Hematopoietic multipotent progenitor cell treated with erythropoietin and hydrocortisone succinate and interleukin-3 and kit ligand, for 6 days (in vitro differentiated cells): ENCODE results near the gene SIPA1L2.
A peak's percentile ranks its signal among the peaks of the same experiment; 100 is the strongest.
"Not testable (repeated sequence)": the region's sequence is repeated elsewhere in the genome, so short reads cannot be mapped to it uniquely, and the experiment has no call there.

Experiments used
- DNase-seq: peaks from one replicate; pipeline ENCODE4 v3.0.0-alpha.2; 2015

SIPA1L2 gene

DNA sequence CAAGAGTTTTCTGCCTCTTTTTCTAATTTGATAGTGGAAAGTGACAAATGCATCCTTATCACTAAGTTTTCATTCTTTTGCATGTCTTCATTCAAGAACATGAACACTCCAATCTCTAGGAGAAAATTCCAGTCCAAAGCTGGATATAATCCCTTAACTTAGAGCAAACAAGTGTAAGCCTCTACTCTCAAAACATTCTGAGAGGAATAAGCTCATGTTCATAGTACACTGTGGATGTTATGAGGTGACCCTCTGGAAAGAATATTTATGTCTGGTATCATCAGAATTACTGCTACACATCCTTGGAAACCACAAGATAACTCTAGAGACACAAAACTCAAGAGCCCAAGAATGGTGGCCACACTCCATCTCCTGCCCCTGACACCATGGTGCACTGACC, 15.1 kb downstream of the SIPA1L2 start:
- no peak for DNase-seq

DNA sequence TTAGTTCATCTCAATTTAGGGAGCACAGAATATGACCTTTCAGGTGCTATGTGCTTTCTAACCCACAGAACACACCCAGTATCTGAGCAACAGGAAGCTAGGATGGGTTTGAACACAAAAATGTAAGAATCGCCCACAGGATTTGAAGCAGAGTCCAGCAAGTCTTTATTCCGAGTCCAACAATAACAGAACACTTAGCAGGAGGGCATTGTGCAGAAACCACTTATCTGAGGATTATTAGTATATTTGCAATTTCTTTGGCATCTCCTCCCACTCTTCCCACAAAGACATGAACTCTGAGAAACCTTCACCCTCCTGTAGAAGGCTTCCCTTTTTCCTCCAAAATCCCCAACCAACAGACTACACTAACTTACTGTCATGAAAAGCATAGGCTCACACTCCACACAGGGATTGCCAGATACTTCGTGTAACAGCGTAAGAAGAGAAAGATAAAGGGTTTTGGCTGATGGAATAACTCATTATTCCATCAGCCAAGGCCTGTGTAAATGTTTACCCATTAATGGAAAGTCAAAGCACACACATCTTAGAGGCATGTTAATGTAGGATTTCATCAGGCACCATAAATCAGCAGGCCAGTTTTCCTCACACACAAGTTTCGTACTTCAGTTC, 16.1 kb downstream of the SIPA1L2 start:
- DNase-seq: no peak

DNA sequence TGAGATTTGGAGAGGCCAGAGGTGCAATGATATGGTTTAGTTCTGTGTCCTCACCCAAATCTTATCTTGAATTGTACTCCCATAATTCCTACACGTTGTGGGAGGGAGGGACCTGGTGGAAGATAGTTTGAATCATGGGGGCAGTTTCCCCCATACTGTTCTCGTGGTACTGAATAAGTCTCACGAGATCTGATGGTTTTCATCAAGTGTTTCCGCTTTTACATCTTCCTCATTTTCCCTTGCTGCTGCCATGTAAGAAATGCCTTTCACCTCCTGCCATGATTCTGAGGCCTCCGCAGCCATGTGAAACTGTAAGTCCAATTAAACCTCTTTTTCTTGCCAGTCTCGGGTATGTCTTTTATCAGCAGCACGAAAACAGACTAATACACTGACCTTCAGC, 17.1 kb downstream of the SIPA1L2 start:
- not testable (repeated sequence) for DNase-seq

DNA sequence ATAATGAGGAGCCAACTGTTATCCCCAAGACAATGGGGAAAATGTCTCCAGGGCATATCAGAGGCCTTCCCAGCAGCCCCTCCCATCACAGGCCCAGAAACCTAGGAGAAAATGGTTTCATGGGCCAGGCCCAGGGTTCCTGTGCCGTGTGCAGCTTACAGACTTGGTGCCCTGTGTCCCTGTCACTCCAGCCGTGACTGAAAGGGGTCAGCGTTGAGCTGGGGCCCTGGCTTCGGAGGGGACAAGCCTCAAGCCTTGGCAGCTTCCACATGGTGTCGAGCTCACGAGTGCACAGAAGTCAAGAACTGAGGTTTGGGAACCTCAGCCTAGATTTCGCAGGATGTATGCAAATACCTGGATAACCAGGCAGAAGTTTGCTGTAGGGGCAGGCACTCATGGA, 18.1 kb downstream of the SIPA1L2 start:
- no peak for DNase-seq

DNA sequence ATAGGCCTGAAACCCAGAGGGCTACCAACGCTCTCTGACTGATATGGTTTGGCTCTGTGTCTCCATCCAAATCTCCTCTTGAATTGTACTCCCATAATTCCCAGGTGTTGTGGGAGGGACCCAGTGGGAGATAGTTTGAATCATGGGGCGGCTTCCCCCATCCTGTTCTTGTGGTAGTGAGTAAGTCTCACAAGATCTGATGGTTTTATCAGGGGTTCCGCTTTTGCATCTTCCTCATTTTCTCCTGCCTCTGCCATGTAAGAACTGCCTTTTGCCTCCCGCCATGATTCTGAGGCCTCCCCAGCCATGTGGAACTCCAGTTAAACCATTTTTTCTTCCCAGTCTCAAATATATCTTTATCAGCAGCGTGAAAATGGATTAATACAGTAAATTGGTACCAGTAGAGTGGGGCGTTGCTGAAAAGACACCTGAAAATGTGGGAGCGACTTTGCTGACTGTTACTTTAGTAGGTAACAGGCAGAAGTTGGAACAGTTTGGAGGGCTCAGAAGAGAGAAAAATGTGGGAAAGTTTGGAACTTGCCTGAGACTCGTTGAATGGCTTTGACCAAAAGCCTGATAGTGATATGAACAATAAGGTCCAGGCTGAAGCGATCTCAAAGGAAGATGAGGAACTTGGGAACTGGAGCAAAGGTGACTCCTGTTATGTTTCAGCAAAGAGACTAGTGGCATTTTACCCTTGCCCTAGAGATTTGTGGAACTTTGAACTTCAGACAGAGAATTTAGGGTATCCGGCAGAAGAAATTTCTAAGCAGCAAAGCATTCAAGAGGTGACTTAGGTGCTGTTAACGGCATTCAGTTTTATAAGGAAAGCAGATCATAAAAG, 18.8 kb downstream of the SIPA1L2 start:
- DNase-seq: peak; percentile 19

DNA sequence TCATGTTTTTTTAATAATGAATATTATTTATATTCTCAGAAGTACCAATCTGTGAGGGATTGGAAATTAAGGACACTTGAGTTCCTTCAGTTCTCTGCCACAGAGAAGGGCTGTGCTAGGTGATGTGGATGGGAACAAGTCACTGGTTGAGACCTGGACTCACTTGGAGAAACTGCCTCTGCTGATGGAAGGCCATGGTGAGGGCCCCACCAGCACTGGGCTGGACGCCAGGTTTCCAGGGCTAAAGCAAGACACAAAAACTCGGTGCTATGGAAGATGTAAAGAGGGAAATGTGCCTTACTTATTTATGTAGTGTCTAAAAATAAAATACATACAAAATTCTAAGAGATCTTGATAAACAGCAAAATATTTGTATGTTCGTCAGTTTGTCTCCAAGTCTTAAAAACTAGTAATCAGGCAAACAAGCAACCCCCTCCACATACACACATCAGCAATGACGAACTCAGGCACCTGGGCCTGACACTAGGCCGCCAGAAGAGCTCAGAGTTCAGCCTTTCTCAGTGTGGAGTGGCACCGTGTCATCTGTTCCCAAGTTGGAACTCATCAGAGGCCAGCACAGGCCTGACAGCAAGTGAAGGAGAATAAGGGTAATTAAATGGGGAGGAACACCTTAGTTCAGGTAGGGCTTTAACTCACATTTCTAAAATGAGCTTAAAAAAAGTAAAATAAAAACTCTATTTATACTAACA, 19.6 kb downstream of the SIPA1L2 start:
- DNase-seq: no peak

DNA sequence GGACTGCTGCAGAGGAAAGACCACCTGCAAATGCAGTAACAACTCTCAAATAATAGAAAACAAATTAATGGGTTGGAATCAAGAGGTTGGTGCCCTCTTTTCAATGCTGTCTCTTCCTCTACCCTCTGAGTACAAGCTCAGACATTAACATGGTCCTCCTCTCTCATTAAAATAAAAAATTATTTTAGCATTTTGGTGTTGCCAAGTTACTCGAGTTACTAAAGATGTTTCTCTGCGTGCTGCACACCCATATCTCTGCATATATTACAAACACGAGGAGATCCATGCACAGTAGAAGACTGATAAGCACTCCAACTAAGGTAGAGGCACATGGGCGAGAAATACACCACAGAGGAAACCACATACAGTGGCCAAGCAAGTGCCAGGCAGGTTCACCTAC, 21.5 kb downstream of the SIPA1L2 start:
- DNase-seq: no peak

DNA sequence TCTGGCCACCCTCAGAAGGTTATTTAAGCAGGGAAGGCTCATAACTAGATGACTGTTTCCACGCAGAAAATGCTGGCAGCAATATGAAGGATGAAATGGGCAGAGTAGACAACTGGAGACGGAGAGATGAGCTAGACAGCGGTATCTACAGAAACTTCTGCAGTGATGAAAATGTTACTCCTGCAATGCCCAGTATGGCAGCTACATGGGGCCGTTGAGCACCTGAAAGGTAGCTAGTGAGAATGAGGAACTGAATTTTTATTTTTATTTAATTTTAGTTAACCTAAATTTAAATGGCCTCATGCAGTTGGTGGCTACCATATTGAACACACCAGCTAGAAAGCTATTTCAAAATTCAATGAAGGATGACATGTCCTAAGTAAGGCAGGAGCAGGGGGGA, 27.3 kb downstream of the SIPA1L2 start:
- DNase-seq: no peak

DNA sequence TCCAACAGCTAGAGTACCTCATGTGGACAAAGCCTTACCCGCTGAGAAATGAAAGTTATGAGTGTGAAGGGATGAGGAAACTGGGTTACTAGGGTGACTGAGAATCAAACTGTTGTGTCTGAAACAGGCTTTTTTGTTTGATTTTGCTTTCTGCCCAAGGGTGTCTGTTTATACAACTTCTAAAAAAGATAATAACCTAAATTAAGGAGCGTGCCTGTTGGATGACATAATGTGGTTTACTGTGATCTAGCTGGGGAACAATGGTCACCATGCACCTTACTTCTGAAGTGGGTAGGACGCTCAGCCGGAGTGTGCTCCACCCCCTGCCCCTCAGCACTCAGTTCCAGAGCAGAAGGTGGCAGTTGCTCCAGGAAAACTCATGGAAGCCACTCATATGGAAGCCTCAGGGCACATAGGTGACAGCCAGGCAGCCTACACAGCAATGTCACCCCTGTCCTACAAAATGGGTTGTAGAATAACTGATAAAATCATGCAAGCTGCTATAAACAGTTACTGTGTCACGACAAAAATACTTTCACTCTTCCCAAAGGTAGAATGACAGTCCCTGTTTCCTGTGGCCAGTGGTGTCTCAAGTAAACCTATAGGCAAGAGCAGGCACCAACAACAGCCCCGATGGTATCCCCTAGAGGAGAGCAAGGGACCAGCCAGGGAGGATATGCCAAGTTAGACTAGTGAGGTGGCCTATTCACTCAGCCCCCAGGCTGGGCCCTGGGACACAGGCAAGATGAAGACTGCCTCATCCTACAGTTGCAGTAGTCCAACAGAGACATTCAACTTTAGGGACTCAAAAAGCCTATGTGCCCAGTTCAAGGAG, 29.3 kb downstream of the SIPA1L2 start:
- peak; percentile 6 for DNase-seq

DNA sequence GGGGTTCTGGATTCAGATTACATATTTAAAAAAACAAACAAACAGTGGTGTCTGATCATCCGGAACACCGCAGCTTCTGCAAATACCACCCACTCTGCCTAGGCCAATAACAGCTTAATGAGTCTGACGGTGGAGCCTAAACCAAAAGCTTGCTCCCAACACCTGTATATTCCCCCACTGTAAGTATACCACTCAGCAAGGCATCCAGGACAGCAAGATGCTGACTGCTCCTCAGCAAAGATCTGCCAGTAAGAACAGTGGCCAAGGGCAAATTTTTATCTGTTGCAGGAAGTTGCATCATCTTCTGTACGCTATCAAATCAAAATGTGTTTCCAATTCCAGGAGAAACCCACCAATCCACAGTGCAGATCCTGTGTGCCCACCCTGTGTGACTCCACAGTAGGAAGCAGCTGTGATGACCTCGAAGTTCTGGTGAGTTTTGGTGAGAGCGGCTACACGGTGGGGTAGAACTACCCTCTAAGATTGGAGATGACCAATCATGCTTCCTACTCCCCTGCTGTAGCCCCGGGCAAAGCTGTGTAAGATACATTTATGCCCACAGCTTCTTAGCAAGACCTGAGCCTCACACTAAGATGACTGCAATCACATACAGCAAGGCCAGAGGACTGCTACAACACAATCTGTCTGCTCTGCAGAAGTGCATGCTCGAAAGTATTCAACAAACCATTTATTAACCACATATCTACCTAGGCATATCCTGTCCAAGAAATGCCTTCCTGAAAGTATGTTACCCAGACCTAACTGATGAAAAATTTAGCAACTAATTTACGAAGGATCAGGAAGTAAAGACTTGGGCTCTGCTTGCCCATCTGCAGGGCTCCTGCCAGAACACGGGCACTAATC, 30.5 kb downstream of the SIPA1L2 start:
- peak; percentile 26 for DNase-seq

DNA sequence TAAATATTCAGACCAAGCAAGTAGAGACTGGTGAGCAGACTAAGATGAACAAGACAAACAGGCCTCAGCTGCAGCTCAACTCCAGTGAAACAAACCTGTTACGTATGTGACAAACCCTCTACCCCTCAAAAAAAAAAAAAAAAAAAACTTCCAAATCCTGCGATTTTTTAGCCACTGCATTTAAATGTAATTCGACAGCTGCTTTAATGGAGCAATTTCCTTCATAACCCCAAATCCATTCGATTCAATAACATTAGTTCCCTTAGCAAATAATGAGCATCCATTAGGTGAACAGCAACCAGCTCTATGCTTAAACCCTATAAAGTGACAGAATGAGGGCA, 31.1 kb downstream of the SIPA1L2 start:
- DNase-seq: no peak

DNA sequence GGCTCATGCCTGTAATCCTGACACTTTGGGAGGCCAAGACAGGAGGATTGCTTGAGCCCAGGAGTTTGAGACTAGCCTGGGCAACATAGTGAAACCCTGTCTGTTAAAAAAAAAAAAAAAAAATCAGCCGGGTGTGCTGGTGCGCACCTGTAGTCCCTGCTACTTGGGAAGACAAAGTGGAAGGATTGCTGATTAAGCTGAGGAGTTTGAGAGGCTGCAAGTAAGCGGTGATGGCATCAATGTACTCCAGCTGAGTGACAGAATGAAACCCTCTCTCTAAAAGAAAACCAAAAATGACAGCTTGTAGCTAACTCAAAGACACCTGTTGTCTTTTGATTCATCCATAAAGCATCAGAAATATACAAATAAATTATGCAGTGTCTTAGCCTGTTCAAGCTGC, 31.8 kb downstream of the SIPA1L2 start:
- no peak for DNase-seq

DNA sequence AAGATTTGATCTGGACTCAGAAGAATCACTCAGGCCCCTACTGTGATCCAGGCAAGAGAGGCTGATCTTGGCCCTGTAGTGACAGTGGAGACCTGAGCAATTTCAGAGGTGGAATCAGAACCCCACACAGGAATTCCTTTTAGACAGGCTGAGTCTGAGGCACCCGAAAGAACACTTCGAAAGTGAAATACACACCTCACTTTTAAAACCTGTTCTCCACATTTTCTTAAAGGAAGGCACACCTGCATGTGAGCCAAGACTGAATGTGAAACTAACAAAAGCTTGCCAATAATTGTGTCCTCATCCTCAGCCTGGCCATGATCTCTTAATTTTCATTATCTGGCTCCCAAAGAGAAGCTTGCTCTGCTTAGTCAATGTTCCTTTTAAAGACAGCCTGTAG, 32.2 kb downstream of the SIPA1L2 start:
- DNase-seq: no peak

DNA sequence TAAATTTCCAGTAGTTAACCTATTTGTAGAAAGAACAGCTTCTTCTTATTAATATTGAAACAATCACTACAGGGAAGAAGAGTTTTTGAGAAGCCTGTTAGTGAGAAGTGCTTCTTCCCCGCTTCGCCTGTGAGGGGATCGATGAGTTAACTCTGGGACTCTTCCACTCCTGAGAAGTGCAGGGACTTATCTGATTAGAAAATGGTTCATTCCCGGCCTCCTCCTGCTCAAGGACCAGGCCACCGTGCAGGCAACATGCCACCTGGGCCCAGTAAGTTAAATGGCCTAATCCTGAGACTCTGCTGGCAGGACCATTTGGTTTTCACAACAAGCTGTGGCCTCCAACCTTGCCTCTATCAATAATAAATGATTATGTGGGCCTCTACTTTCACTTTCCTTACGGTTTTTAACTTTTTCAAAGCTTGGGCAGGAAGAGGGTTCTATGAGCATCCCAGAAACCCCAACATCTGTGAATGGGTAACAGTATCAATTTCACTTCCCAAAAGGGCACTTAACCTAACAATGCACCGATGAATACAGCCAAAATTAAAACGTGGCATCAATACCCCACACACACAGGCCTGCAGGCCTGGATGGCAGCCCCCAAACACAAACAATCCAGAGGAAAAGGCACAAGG, 33.1 kb downstream of the SIPA1L2 start:
- DNase-seq: no peak

DNA sequence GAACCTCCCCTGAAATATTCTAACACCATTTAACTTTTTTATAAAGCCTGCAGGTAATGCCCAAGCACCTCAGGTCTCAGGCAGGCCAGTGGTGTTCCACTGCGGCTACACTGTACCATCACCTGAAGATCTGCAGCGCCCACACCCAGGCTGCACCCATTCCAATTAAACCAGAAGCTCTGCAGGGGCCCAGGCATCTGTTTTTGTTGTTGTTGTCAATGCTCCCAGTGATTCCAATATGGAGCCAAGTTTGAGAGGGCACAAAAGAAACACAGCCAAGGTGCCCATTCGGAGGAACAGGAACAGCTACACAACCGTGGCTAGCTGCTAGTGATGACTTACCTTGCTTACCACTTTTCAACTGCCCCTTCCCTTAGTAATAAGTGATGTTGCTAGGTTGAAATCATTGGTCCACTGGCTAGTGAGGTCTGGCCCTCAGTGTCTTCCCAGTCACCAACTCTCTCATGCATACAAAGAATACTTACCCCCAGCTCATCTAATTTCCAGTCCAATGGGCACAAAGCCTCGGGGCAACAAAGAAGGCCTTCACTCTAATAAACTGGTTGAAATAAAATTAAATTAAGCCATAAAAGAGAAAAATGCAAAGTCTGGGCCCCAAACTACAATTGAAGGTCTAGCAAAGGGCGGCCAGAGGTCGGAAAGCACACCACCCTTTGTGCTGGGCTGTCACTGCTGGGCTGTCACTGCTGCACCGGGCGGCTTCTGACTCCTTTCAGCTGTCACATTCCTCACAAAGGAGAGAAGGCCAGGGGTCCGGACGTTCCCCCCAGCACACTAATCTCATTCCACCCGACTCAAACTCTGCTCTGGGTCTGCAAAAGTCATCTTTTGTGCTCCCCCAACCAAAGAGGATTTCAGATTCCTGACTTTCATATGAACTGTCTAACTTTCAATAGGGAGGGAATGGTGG, 34.9 kb downstream of the SIPA1L2 start:
- DNase-seq: no peak

DNA sequence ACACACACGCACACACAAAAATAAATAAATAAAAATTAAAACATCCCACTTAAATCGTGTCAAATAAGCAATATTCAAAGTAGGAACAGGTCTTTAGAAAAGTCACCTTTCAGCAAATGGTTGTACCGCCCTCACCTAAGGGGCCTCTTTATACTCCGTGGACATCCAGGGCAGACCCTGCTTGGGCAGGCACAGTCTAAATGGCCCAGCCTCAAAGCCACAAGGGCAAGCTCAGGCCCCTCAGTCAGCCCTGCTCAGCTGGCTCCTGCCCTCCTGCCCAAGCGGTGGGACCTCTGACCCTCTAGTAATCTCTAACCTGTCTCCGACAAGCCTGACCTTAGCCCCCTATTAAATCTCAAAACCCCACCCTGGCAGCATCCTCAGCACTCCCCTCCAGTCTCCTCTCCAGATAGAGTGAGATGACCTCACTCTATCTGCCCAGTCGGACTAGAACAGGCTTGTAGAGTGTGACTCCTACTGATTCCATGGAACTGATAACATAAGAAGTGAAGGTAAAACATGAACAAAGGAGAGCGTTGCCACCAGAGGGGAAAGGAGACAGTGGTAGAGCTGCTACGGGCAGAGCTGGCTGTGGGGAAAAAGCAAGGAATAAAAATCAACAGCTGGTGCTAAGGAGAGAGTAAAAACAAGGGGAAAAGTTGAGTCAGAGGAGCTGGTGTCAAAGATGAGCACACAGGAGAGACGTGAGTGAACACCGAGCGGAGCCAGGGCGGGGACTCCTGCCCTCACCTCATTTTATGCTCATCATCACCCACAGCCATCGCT, 36.0 kb downstream of the SIPA1L2 start:
- no peak for DNase-seq

DNA sequence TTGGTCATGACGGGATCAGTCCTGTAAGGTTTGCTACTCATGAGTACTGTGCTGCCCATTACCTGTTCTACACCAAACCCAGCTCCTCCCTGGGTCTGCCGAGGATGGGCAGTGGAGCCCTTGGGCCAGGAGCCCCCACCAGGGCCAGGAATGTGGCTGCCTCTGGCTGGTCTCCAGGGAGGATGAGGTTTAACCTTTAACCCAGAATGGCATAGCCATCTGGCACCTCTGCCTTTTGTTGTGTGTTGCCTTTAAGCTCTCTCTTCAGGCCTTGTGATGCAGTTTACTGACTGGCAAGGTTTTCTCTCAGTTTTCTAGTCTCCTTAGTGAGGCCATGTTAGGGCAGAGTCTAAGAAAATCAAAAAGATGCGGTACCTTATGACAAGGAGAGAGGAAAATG, 38.6 kb downstream of the SIPA1L2 start:
- DNase-seq: no peak

DNA sequence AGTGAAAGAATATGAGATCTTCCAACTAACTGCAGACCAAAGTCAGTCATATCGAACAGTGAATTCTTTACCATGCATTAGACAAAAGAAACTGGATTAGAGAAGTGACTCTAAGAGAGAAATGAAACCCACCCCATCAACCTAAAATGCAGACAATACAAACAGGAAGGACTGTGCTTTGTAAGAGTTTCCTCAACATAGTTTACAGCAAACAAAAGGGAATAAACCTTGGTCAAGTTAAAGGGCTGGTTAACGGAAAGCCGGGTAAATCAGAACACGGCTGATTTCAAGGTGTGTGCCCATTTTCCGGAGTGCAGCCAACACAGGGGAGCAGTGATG, 39.2 kb downstream of the SIPA1L2 start:
- no peak for DNase-seq

DNA sequence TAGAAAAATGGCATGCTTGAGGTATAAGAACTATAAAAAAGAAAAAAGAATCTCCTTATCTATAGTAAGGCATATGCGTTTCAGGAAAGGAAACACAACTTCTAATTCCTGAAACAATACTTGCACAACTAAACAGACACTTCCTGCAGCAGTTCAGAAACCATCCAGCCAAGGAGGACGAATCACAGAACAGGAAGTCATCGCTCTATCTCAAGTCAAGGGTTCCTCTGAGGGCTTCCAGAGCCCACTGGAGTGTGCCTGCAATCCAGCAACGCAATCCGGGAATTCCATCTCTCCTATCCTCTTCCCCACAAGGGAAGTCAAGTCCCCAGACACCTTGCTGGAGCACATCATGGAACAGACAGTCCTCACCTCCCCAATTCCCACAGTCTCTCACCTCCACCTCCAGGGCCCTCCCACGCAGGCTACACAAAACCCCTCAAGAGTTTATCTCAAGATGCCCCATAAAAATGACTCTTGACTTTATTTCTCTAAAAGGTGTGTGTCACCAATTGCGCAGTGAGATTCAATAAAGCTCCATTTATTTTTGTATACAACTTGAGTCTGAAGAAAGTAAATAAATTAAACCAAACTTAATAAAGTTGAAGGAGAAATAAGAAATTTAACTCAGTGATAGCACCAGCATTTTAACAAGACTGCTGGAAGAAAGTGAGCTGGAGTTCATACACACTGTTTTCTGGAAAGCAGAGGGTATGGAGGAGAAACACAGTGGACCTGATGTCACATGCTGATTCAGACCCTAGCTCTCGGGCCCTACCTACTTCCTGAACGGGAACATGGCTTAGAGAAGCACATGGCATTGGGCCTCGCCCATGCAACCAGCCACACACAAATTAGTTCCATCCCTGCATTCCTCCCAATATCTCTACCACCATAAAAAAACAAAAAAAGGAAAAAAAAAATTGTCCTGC, 39.9 kb downstream of the SIPA1L2 start:
- DNase-seq: peak; percentile 30
